ENCODE measurements around the gene IFT20. TPM values are rescaled to one million over a fixed set of nuclear protein-coding genes. Genes with fewer than 3 reads are reported as not detected.

The IFT20 gene
- total and polyA plus RNA-seq, 2 of the 13 experiments (the other 11 are each of a cell fraction or from before 2014, with no cell fraction given) = 28.0 to 37.8 TPM

DNA sequence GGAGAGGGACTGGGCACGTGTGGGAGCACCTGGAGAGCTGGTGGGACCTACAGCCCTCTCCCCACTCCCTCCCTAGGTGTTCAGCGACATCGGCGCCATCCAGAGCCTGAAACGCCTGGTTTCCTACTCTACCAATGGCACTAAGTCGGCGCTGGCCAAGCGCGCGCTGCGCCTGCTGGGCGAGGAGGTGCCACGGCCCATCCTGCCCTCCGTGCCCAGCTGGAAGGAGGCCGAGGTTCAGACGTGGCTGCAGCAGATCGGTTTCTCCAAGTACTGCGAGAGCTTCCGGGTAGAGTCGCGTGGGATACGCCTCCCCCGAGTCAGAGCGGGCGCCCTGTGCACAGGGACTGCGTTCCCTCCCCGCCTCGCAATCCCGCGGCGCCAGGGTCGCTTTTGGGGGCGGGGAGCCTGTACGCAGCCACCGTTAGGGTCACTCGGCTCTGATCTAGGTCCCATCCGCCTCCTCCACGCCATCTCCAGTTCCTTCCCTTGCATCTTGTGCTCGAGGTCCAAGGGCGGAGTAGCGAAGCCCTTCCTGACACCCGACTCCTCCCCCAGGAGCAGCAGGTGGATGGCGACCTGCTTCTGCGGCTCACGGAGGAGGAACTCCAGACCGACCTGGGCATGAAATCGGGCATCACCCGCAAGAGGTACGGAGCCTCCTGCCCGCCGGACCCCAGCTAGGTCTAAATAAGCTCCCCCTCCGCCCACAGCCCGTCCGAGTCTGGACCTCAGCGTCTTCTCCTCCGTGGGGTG lies 49.2 kb upstream of the IFT20 start:
- no TSS peak for BruUV-seq (replicated peaks)
- Histone ChIP-seq H4K20me1 (ENCODE audit: insufficient read depth, low read length) (no peaks in the 10 kb centered on the region), H3K79me2 (ENCODE audit: insufficient read depth, low read length) (no peaks in the 10 kb centered on the region), H3K36me3 (replicated peaks in 1 of 2; ENCODE audit: control insufficient read depth in 1 of 2, insufficient read depth in 2 of 2, low read length in 2 of 2) (no peaks in the 10 kb centered on the region), H3K4me3 (replicated peaks in 1 of 3; ENCODE audit: insufficient read depth in 1 of 3, low read depth in 2 of 3, low read length in 3 of 3) (no peak overlapping the region), H3K4me2 (ENCODE audit: low read depth, low read length) (no peak overlapping the region), H3K27ac (ENCODE audit: extremely low read length, insufficient read depth, low read length) (no peak overlapping the region), H3K9me3 (ENCODE audit: low read length) (no peaks in the 10 kb centered on the region), H2AFZ (ENCODE audit: low read length) (no peak overlapping the region), H3K4me1 (ENCODE audit: insufficient read depth, low read length) (peaks cover 26% of the 10 kb centered on the region), H3K27me3 (ENCODE audit: control insufficient read depth in 1 of 2, insufficient read depth in 2 of 2, low read length in 2 of 2) (no peaks in the 10 kb centered on the region), H3K9ac (ENCODE audit: insufficient read depth, low read depth, low read length) (no peak overlapping the region)
- FAIRE-seq (no peak), ATAC-seq (no peak), DNase-seq (ENCODE audit: low spot score) (no peak)
- 86% methylated on average over 34 of the region's 56 CpGs for WGBS (ENCODE audit: low lambda C conversion rate)
- ChIA-PET POLR2A (interaction anchor here (5.7 kb wide), 1 partner anchor 15 kb away, joined by 107 read pairs; the partner anchor contains the start of genes SARM1 and VTN), CTCF (ENCODE audit: low intra/inter-chr PET ratio, low total read pairs) (no interaction called here)
- intact Hi-C loops (cut with micrococcal nuclease; ENCODE audit: unreplicated experiment) = no loop called here
- in situ Hi-C loops (cut with HindIII; ENCODE audit: extremely low pct_ligation_motif_present, low pct_unique_long_range_greater_than_20kb) = no loop called here
- TF ChIP-seq ELF1 (CRISPR knock-in tag; IDR thresholded peaks at IDR 0.05) = no peak
- no peak for TF ChIP-seq ZNF34 (CRISPR knock-in tag; IDR thresholded peaks at IDR 0.05; ENCODE audit: borderline replicate concordance)
- no peak for TF ChIP-seq ZNF777 (CRISPR knock-in tag; IDR thresholded peaks at IDR 0.05)
- TF ChIP-seq POLR2AphosphoS5 (IDR thresholded peaks at IDR 0.05; ENCODE audit: low read depth, low read length) = no peak
- no peak for TF ChIP-seq ATRX (CRISPR knock-in tag; IDR thresholded peaks at IDR 0.05; ENCODE audit: borderline replicate concordance)
- TF ChIP-seq MED13 (CRISPR knock-in tag; IDR thresholded peaks at IDR 0.05) = no peak
- TF ChIP-seq SP1 (IDR thresholded peaks at IDR 0.05) = no peak
- no peak for TF ChIP-seq SP1 (CRISPR knock-in tag; IDR thresholded peaks at IDR 0.05)
- no peak for TF ChIP-seq MXD4 (CRISPR knock-in tag; IDR thresholded peaks at IDR 0.05)
- no peak for TF ChIP-seq RBM39 (IDR thresholded peaks at IDR 0.05; ENCODE audit: low read depth, low read length, poor library complexity, severe bottlenecking)
- no peak for TF ChIP-seq PLRG1 (conservative IDR thresholded peaks at IDR 0.05)
- TF ChIP-seq ZNF33A (CRISPR knock-in tag; IDR thresholded peaks at IDR 0.05; ENCODE audit: borderline replicate concordance) = no peak
- TF ChIP-seq, protein P1, sequence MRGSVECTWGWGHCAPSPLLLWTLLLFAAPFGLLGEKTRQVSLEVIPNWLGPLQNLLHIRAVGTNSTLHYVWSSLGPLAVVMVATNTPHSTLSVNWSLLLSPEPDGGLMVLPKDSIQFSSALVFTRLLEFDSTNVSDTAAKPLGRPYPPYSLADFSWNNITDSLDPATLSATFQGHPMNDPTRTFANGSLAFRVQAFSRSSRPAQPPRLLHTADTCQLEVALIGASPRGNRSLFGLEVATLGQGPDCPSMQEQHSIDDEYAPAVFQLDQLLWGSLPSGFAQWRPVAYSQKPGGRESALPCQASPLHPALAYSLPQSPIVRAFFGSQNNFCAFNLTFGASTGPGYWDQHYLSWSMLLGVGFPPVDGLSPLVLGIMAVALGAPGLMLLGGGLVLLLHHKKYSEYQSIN (CRISPR knock-in tag; IDR thresholded peaks at IDR 0.05; ENCODE audit: borderline replicate concordance) = no peak
- no peak for TF ChIP-seq CHD4 (IDR thresholded peaks at IDR 0.05; ENCODE audit: borderline replicate concordance, low read length)
- no peak for TF ChIP-seq ASH2L (IDR thresholded peaks at IDR 0.05; ENCODE audit: insufficient read length, low read depth, low read length)
- TF ChIP-seq, protein P2, sequence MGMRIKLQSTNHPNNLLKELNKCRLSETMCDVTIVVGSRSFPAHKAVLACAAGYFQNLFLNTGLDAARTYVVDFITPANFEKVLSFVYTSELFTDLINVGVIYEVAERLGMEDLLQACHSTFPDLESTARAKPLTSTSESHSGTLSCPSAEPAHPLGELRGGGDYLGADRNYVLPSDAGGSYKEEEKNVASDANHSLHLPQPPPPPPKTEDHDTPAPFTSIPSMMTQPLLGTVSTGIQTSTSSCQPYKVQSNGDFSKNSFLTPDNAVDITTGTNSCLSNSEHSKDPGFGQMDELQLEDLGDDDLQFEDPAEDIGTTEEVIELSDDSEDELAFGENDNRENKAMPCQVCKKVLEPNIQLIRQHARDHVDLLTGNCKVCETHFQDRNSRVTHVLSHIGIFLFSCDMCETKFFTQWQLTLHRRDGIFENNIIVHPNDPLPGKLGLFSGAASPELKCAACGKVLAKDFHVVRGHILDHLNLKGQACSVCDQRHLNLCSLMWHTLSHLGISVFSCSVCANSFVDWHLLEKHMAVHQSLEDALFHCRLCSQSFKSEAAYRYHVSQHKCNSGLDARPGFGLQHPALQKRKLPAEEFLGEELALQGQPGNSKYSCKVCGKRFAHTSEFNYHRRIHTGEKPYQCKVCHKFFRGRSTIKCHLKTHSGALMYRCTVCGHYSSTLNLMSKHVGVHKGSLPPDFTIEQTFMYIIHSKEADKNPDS (CRISPR knock-in tag; IDR thresholded peaks at IDR 0.05) = no peak
- TF ChIP-seq, protein P3, sequence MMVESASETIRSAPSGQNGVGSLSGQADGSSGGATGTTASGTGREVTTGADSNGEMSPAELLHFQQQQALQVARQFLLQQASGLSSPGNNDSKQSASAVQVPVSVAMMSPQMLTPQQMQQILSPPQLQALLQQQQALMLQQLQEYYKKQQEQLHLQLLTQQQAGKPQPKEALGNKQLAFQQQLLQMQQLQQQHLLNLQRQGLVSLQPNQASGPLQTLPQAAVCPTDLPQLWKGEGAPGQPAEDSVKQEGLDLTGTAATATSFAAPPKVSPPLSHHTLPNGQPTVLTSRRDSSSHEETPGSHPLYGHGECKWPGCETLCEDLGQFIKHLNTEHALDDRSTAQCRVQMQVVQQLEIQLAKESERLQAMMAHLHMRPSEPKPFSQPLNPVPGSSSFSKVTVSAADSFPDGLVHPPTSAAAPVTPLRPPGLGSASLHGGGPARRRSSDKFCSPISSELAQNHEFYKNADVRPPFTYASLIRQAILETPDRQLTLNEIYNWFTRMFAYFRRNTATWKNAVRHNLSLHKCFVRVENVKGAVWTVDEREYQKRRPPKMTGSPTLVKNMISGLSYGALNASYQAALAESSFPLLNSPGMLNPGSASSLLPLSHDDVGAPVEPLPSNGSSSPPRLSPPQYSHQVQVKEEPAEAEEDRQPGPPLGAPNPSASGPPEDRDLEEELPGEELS (CRISPR knock-in tag; IDR thresholded peaks at IDR 0.05) = no peak
- TF ChIP-seq, protein P4, sequence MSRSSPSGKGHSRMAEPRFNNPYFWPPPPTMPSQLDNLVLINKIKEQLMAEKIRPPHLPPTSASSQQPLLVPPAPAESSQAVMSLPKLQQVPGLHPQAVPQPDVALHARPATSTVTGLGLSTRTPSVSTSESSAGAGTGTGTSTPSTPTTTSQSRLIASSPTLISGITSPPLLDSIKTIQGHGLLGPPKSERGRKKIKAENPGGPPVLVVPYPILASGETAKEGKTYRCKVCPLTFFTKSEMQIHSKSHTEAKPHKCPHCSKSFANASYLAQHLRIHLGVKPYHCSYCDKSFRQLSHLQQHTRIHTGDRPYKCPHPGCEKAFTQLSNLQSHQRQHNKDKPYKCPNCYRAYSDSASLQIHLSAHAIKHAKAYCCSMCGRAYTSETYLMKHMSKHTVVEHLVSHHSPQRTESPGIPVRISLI (CRISPR knock-in tag; IDR thresholded peaks at IDR 0.05; ENCODE audit: borderline replicate concordance) = no peak
- TF ChIP-seq CENPX (CRISPR knock-in tag; IDR thresholded peaks at IDR 0.05) = no peak
- TF ChIP-seq NFATC3 (CRISPR knock-in tag; IDR thresholded peaks at IDR 0.05) = no peak

All from HepG2 (cell line).